Head of caudate nucleus (tissue), 42 donors: Measurements from ENCODE around the gene TARS3.
"Not testable (repeated sequence)": the region's sequence is repeated elsewhere in the genome, so short reads cannot be mapped to it uniquely, and the experiment has no call there.

Experiments
- DNase-seq, 42 donors: peaks; one replicate each; pipeline versions ENCODE4 v3.0.0 to v3.0.0-alpha.2; 2020 to 2021; ENCODE audit warnings: mixed read lengths in 7 of 42
- intact Hi-C: fragments of 100-400 bp; cut with DNase I; formaldehyde crosslinking; loops from one replicate; pipeline ENCODE4 v1.15.0; 2022

The TARS3 gene

GRCh38 chr15:101637516-101637915 lies 86.8 kb downstream of the TARS3 start:
- DNase-seq, result no peak
- intact Hi-C loops, result no loop called here

DNA sequence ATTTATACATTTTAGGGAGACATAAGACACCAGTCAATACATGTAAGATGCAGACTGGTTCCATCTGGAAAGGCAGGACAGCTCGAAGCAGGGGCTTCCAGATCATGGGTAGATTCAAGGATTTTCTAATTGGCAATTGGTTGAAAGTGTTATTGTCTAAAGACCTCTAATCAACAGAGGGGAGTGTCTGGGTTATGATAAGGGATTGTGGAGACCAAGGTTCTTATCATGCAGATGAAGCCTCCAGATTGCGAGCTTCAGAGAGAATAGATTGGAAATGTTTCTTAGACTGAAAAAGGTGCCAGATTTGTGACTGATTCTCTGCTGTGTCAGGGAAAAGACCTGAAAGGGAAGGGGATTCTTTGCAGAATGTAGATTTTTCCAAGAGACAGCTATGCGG lies 87.2 kb downstream of the TARS3 start:
- intact Hi-C loops, result no loop called here
- DNase-seq, result no peak

DNA sequence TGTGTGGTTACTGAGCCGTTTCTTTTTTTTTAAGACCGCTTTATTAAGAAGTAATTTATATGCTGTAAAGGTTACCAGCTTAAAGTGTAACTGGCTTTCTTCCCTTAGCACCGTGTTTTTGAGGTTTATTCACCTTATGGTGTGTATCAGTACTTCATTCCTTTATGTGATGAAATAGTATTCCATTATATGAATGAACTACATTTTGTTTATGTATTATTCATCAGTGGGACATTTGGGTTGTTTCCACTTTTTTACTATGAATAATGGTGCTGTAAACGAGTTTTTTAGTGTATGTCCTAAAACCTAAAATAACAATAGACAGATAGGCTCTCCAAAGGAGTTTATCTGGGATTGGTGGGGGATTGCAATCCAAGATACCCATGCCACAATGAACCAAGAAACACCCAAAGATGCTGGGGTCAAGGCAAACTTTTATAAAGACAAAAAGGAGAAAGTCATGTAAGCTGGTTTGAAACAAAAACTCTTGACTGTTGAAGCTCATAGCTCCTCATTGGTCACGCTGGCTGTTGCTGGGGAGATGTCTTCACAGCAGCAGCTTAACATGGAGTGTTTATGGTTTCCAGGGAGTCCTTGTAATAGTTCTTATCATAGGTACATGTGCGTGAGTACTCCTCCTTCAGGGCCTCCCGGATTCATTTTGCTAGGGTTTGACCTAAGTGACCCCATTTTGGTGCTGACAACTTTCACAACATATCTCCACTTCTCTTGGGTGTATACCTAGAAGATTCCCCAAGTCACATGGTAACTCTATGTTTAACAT lies 88.1 kb downstream of the TARS3 start:
- DNase-seq, result peak in 1 of 42 donors; percentile 22
- intact Hi-C loops, result no loop called here

GRCh38 chr15:101633356-101633755 lies 90.9 kb downstream of the TARS3 start:
- intact Hi-C loops, result no loop called here
- peak in 2 of 42 donors; percentile 17 to 21 for DNase-seq

GRCh38 chr15:101626729-101627128 lies 97.5 kb downstream of the TARS3 start:
- DNase-seq, intact Hi-C loops: not testable (repeated sequence)

DNA sequence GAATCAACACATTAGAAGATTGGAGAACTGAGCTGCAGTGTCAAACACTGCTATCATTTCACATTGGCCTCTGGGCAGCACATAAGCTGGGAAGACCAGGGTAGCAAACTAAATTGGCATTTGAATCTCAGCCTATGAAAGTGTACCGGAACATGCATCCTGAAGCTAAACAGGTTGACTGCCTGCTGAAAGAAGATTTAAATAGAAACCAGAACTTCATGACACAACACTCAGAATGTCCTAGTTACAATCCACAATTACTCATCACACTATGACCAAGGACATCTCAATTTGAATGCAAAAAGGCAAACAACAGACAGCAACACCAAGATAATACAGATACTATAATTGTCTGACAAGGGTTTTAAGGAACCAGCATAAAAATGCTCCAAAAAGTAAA lies 98.3 kb downstream of the TARS3 start:
- DNase-seq, result no peak

GRCh38 chr15:101625184-101625583 lies 99.1 kb downstream of the TARS3 start:
- intact Hi-C loops, result no loop called here
- DNase-seq, result no peak

More for the DNA sequence above, 98.3 kb downstream of the TARS3 start:
- intact Hi-C loops, result no loop called here

GRCh38 chr15:101623367-101624304 lies 100.6 kb downstream of the TARS3 start:
- intact Hi-C loops, result no loop called here
- no peak for DNase-seq

DNA sequence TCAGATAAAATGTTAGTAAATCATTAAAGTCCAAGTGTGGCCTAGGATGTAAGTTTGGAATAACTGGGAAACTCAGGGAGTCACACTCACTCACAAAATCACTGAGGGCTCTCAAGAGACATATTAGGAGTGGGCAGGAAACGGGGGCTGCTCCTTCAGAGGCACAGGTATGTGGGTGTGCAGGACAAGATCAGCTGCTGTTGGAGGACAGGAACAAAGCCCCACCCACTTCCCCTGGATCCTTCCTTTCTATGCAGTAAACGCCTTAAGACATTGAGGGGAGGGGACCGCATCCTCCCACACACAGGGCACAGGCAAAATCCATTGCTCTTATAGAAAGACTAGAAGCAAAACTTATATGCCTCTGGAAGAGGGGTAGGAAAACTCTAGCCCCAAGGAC lies 102.3 kb downstream of the TARS3 start:
- intact Hi-C loops, result no loop called here
- DNase-seq, result no peak

GRCh38 chr15:101620671-101621070 lies 103.6 kb downstream of the TARS3 start:
- no peak for DNase-seq
- intact Hi-C loops, result no loop called here

GRCh38 chr15:101619615-101619865 lies 104.7 kb downstream of the TARS3 start:
- intact Hi-C loops, result no loop called here
- no peak for DNase-seq

DNA sequence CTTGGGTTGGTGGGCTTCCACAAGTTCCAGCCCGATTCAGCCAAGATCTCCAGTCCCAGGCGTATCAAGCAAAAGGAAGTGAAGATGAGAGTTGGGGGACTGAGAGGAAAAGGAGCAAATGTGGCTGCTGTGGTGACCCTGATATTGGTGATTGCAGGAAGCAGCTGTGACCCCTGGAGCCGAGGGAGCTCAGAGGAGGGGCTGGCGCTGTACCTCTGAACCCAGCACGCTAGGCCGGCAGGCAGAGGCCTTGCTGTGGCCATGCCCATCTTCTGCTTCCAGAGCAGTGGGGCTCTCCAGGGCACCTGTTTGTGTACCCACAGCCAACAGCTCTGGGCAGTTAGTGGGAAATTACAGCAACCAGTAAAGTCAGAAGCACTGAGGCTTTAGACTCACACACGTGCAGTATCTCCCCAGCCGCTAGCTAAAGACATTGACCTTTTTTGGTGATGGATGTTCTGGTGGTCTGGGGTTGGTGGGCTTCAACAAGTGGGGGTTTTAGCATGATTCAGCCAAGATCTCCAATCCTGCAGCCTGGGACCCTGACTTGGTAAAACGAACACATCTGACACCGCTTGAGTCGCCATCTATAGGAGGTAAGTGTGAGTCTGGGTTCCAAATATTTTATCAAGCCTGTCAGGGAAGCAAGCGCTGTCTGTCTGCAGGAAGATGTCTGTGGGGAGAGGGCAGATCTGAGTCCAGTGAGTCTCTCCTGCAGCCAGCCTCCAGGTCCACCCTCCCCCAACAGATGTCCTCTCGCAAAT lies 105.2 kb downstream of the TARS3 start:
- no peak for DNase-seq
- intact Hi-C loops, result no loop called here

GRCh38 chr15:101618076-101618475 lies 106.2 kb downstream of the TARS3 start:
- intact Hi-C loops, result no loop called here
- DNase-seq, result no peak

GRCh38 chr15:101617390-101617965 lies 106.8 kb downstream of the TARS3 start:
- no peak for DNase-seq
- intact Hi-C loops, result no loop called here

DNA sequence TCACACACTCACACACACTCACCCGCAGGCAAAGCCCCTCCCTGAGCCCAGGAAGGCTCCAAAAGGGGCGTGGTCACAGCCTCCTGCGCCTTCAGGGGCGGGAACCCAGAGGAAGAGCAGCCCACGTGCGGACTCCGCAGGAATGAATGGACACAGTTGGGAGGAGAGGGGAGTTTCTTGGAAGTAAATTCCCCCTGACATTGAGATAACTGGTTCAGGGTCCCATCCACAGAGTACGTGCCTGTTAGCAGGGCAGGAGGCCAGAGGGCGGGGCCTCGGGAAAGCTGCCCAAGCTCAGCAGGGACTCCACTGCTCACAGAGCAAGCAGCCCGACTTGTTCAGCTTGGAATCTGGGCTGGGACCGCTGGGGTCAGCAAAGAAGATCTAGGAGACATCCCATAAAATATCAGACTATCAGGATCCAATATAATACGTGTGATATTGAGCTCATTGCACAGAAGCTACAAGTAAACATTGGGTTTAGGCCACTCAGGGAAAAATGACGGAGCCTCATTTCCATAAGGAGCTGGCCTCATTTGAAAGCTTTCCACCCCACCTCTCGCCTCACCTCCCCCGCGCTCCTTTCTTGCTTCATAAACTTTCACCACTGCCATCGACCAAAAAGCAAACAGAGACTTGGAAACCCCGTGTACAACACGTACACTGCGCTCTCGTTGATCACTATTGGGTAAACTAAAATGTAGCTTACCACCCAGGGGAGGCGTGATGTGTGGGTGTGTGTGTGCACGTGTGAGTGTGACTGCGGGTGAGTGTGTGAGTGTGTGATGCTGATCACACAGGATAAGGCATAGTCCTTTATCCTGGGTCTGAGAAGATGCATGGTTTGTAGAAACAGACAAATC lies 108.1 kb downstream of the TARS3 start:
- intact Hi-C loops, result no loop called here
- DNase-seq, result peak in 12 of 42 donors; percentile 16 to 61 (median 42)

- DNase-seq, result no peak
- intact Hi-C loops, result no loop called here
Measured at GRCh38 chr15:101615414-101615985, 108.8 kb downstream of the TARS3 start.

- intact Hi-C loops, result no loop called here
- no peak for DNase-seq
Measured at GRCh38 chr15:101614761-101615160, 109.5 kb downstream of the TARS3 start.

DNA sequence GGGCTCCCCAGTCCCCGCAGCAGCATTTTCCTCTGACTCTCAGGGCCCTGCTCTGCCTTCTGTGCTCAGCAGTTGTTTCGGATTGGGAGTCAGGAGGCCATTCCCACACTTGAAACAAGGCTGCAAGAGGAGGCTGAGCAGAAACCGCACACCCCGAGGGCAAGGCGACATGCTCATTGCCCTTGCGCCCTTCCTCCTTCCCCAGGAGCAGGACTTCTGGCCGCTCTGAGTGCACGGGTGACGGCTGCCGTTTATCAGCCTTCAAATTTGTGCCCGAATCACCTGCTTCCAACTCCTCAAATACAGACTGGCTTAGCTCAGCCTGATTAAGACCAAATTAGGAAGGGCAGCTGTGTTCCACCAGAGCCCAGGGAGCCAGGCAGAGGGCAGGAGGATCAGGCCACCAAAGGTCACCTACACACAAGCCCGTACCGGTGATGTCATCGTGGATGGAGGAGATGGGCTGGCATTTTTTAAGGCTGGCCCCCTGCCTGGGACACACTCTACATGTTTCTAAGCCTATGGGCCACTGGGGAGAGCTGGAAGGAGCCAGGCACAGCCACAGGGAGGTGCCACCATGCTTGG lies 110.2 kb downstream of the TARS3 start:
- intact Hi-C loops, result no loop called here
- DNase-seq, result no peak
